Left ventricle myocardium superior (tissue), 1 donor: ENCODE data around the gene AMPD2. TPM values are rescaled to one million over a fixed set of nuclear protein-coding genes. Genes with fewer than 3 reads are reported as not detected.
A peak's percentile ranks its signal among the peaks of the same experiment; 100 is the strongest.
"Not testable (repeated sequence)": the region's sequence is repeated elsewhere in the genome, so short reads cannot be mapped to it uniquely, and the experiment has no call there.

Source experiments
- ATAC-seq: fragments of 200-7000 bp; cut with Tn5 transposase; one replicate; pipeline ENCODE4 v1.9.1; 2020; ENCODE audit warnings: mild to moderate bottlenecking, moderate library complexity
- DNase-seq: peaks from one replicate; pipeline ENCODE4 v3.0.0-alpha.2; 2020
- intact Hi-C: fragments of 100-400 bp; cut with micrococcal nuclease; formaldehyde crosslinking; loops from one replicate; pipeline ENCODE4 v1.11.0; 2022
- total RNA-seq: library from RNA; stranded (reverse); fragmentation: NEBNext Ultra II Directional; extraction: Animal tissue kit (Norgen Biotek cat#: 25700); gene quantifications from one replicate; pipeline ENCODE4 v1.2.1, GENCODE V29; 2021
- donor health status: DM: no; HTN: yes; CAD: no; lungs with severe emphysema.

AMPD2 gene
- total RNA-seq, 1 donor from 2014 or later: 11.0 TPM

DNA sequence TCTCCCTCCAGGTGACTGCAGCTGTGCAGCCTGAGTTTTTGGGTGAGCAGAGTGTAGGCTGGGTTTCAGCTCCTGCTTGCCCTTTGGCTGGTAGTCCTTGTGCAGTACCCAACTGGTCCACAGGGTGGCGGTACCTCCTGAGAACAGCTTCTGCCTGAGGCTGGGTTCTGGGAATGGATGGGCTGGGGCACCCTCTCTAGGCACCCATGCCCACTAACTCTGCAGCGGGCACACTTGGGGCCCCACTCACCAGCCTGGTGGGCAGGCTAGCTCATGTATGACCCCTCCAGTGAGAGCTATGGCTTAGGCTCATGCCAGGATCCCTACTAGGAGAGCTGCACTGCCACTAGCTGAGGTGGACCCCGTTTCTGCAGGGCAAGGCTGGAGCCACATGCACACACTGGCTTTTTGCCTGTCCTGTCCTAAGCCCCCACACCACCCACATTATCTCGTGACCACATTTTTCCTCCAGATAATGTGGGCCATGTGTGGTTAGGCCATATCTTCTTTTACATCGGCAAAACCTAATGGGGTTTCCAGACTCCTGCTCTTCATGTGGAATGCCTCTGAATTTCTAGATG, 20.7 kb downstream of the AMPD2 start:
- intact Hi-C loops: loop anchor here (5.0 kb wide), 2 partner anchors 93 to 132 kb away; partner anchors contain the start of gene GNAI3
- DNase-seq: peak; percentile 91
- ATAC-seq: peak; percentile 64

GRCh38 chr1:109641078-109641740, 21.6 kb downstream of the AMPD2 start:
- no peak for DNase-seq
- intact Hi-C loops: loop anchor here (5.0 kb wide), 2 partner anchors 94 to 131 kb away; partner anchors contain the start of gene GNAI3
- no peak for ATAC-seq

DNA sequence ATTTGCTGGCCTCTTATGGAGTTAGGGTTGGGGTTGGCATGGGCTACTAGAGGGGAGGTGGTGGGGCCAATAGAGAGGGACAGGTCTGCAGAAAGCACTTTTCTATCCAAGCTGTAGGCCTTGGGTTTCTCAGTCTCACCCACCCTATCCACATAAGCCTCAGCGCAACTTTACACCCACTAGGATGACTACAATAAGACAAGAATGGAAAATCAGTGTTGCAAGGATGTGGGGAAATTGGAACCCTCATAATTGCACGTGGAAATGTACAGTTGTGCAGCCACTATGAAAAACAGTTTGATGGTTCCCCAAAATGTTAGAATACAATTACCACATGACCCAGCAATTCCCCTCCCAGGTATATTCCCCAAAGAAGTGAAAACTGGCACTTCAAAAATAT, 22.2 kb downstream of the AMPD2 start:
- DNase-seq: no peak
- intact Hi-C loops: loop anchor here (5.0 kb wide), 2 partner anchors 95 to 130 kb away; partner anchors contain the start of gene GNAI3
- no peak for ATAC-seq

GRCh38 chr1:109642626-109643025, 23.0 kb downstream of the AMPD2 start:
- DNase-seq: no peak
- ATAC-seq: no peak
- intact Hi-C loops: loop anchor here (5.0 kb wide), 2 partner anchors 95 to 130 kb away; partner anchors contain the start of gene GNAI3

DNA sequence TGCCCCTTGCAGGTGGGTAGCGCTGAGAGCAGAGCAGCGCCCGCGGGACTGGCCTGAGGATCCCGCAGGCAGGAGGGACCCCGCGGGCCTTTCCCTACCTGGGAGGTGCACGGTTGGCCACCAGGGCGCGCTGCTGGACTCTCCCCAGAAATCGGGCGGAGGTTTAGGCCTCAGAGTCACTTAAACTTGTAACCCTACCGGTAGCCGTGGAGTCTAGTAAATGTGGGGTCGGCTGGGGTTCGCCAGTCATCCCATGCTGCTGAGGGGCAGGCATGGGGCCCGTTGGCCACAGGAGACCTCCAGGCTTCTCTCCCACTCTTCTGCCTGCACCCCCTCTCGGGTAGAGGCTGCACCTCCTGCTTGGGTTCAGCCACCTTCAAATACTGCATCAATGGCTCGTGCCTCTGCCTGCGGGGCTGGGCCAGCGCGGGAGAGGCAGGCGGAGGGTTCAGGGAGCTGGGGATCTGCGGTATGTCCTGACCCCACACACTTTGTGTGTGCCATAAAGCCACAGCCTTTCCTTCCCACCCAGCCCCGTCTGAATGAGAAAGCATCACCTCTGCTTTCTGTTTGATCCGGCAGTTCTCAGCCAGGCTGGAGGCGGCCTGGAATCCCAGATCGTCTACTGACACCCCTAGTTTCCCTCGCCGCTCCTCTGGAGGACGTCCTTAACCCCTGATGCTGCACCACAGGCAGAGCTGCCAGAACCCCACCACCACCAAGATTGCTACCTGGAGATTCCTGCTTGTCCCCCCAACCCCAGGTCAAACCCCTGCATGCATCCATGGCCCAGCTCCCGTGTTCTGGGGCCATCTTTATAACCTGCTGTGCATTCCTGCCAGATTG, 24.0 kb downstream of the AMPD2 start:
- intact Hi-C loops: loop anchor here (5.0 kb wide), 2 partner anchors 96 to 129 kb away; partner anchors contain the start of gene GNAI3
- DNase-seq (peak; percentile 91), ATAC-seq (peak; percentile 90)

DNA sequence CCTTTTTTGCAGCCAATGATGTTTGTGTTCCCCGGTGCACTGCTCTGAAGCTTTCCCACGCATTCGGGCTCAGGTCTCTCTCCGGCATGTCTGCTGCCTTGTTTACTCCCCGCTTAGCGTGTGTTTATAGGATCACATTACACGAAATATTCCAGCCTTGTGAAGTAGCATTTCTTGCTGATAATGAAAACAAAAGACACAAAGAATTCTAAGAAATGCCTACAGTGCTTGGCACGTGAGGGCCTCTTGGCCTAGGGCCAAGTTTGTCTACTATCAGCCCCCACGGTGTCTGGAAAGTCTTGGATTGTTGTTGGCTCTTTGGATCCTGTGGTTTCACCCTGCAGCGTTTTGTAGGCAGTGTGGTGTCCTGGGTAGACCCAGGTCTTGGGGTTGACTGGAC, 25.0 kb downstream of the AMPD2 start:
- no peak for DNase-seq
- intact Hi-C loops: loop anchor here (5.0 kb wide), 2 partner anchors 97 to 128 kb away; partner anchors contain the start of gene GNAI3
- ATAC-seq: no peak

- intact Hi-C loops: no loop called here
- DNase-seq: no peak
- ATAC-seq: peak; percentile 47
Measured at GRCh38 chr1:109649491-109649914, 29.9 kb downstream of the AMPD2 start.

- ATAC-seq: no peak
- intact Hi-C loops: no loop called here
- DNase-seq: no peak
Measured at GRCh38 chr1:109650609-109651008, 31.0 kb downstream of the AMPD2 start.

DNA sequence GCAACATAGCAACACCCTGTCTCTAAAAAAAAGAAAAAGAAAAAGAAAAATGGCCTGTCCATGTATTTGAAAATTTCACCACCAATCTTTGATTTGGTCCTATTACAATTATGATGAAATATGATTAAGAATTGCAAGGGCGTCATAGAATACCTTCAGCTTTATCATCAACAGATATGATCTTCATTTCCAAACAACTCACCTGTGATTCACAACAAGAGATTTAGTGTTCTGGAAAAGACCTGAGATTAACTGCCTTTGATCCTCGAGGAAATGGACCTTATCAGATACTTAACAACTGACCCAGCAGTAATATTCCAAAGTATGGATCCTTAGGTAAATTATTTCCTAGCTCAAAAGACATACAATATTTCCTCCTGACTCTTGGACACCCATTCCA, 32.8 kb downstream of the AMPD2 start:
- no peak for ATAC-seq
- no peak for DNase-seq
- intact Hi-C loops: no loop called here

- no peak for DNase-seq
- intact Hi-C loops: no loop called here
- ATAC-seq: no peak
Measured at GRCh38 chr1:109653306-109653705, 33.7 kb downstream of the AMPD2 start.

DNA sequence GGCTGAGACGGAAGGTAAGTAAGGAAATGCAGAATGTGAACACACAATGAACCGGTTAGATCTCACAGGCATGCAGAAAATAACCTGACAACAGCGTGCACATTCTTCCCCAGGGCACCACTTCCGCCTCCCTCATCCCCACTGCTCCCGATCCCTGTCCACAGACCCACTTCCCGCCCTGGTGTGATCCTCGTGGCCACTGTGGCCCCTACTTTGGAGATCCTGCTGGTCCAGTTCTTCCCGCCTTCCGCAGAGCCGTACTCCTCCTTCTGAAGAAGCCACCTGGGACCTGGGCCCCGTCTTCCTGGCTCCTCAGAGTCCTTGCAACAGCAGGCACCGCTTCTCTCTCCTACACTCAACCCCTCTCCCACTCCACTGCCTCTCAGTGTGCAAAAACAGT, 34.9 kb downstream of the AMPD2 start:
- no peak for ATAC-seq
- DNase-seq: no peak
- intact Hi-C loops: no loop called here

DNA sequence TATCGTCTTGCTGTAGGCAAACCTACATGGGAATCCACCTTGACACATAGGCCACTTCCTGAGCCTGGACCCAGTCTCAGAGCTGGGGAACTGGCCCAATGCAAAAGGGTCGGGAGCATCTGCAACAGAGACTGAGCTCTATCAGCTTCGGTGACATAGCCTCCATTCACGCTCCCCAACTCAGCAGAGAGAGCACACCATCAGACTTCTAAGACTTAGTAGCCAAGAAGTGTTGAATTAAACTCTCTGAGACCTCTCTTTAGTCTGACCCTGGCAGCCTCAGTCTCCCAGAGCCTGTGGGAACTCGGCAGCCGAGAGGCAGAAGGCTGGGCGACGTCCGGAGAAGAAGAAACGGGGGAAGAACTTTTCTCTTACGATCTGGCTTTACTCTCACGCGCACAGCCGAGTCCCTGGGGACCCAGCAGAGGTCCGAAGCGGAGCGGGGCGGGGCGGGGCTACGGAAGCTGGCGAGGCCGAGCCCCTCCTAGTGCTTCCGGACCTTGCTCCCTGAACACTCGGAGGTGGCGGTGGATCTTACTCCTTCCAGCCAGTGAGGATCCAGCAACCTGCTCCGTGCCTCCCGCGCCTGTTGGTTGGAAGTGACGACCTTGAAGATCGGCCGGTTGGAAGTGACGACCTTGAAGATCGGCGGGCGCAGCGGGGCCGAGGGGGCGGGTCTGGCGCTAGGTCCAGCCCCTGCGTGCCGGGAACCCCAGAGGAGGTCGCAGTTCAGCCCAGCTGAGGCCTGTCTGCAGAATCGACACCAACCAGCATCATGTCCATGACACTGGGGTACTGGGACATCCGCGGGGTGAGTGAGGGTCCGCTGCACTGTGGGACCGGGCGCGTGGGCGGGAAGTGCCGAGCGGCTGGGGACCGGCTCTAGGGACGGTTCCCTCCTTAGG, 36.2 kb downstream of the AMPD2 start, which contains the start of gene GSTM4:
Gene GSTM4, plus strand, starts transcription at position 485 of the 905 bp plus-strand sequence. Its CDS starts 291 bp downstream, at position 776.
- ATAC-seq (peak; percentile 97), DNase-seq (peak; percentile 94)
- intact Hi-C loops: no loop called here

- intact Hi-C loops: no loop called here
- DNase-seq (no peak), ATAC-seq (no peak)
Measured at GRCh38 chr1:109657395-109657794, 37.8 kb downstream of the AMPD2 start.

DNA sequence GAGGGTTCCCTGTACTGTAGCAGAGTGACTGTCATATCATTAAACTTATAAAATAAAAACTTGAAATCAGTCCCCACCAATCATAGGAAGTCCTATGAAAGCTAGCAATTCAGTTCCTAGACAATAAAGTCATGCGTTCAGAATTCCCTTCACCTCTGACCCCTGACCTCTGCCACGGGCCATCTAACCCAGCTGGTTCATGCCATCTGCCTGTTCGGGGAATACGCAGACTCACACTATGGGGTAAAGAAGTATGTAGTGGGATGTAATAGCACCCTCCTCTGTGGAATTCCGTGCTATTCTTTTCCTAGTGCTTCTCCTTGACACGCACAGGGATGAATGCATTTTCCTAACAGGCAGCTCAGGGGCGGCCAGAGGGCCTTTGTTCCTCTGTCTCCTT, 38.3 kb downstream of the AMPD2 start:
- no peak for ATAC-seq
- DNase-seq: no peak
- intact Hi-C loops: no loop called here

DNA sequence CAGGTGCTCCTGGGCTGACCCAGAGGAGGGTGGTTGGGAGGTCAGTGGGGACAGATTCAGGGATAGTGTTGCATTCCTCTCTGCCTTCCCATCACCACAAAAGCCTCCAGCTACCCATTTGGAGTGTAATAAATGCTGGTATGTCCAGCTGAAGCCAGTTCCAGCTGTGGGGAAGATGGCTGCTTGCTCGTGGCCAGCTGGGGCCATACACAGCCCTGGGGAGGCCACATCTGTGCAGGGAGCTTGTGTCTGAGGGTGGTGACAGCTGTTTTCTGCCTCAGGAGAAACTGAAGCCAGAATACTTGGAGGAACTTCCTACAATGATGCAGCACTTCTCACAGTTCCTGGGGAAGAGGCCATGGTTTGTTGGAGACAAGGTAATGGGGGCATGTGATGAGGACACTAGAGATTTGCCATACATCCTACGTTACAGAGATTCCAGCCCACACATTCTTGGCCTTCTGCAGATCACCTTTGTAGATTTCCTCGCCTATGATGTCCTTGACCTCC, 39.0 kb downstream of the AMPD2 start:
- DNase-seq: no peak
- ATAC-seq: no peak
- intact Hi-C loops: no loop called here

GRCh38 chr1:109659145-109659544, 39.5 kb downstream of the AMPD2 start:
- ATAC-seq: no peak
- DNase-seq: no peak
- intact Hi-C loops: no loop called here

- intact Hi-C loops: no loop called here
- DNase-seq: no peak
- no peak for ATAC-seq
Measured at GRCh38 chr1:109659997-109660690, 40.5 kb downstream of the AMPD2 start.

GRCh38 chr1:109660691-109661026, 41.0 kb downstream of the AMPD2 start:
- DNase-seq, intact Hi-C loops, ATAC-seq: not testable (repeated sequence)
